C4-2B (cell line): ENCODE results near the gene TSSC4.

ENCODE experiments used
- H3K27ac ChIP-seq: fragments of 450-650 bp; 2 replicates; pipeline ENCODE4 v1.5.1; 2017
- ZFX ChIP-seq: fragments of 450-650 bp; IDR thresholded peaks from 2 replicates; pipeline ENCODE4 v1.6.1; 2017
- TF ChIP-seq, protein P1 (sequence below): fragments of 450-650 bp; conservative IDR thresholded peaks from 2 replicates; pipeline ENCODE4 v1.5.1; 2017; ENCODE audit warnings: mild to moderate bottlenecking

TSSC4 gene

GRCh38 chr11:2442589-2442988 is 42.0 kb downstream of the TSSC4 start:
- no peak for TF ChIP-seq ZFX
- TF ChIP-seq, protein P1, sequence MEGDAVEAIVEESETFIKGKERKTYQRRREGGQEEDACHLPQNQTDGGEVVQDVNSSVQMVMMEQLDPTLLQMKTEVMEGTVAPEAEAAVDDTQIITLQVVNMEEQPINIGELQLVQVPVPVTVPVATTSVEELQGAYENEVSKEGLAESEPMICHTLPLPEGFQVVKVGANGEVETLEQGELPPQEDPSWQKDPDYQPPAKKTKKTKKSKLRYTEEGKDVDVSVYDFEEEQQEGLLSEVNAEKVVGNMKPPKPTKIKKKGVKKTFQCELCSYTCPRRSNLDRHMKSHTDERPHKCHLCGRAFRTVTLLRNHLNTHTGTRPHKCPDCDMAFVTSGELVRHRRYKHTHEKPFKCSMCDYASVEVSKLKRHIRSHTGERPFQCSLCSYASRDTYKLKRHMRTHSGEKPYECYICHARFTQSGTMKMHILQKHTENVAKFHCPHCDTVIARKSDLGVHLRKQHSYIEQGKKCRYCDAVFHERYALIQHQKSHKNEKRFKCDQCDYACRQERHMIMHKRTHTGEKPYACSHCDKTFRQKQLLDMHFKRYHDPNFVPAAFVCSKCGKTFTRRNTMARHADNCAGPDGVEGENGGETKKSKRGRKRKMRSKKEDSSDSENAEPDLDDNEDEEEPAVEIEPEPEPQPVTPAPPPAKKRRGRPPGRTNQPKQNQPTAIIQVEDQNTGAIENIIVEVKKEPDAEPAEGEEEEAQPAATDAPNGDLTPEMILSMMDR, result no peak
- no peak overlapping the region for H3K27ac ChIP-seq

GRCh38 chr11:2443406-2443805 is 42.9 kb downstream of the TSSC4 start:
- H3K27ac ChIP-seq, result no peak overlapping the region
- TF ChIP-seq, protein P1, result no peak
- TF ChIP-seq ZFX, result no peak

- H3K27ac ChIP-seq, result peak within 1 kb of the TSS; percentile 42
- TF ChIP-seq, protein P1, result no peak
- no peak for TF ChIP-seq ZFX
Observed at GRCh38 chr11:2443881-2444820, 43.6 kb downstream of the TSSC4 start, which contains the start of gene TRPM5. Gene TRPM5, minus strand, starts transcription at chr11:2444514. Its CDS starts 21,478 bp downstream, at chr11:2423036.

DNA sequence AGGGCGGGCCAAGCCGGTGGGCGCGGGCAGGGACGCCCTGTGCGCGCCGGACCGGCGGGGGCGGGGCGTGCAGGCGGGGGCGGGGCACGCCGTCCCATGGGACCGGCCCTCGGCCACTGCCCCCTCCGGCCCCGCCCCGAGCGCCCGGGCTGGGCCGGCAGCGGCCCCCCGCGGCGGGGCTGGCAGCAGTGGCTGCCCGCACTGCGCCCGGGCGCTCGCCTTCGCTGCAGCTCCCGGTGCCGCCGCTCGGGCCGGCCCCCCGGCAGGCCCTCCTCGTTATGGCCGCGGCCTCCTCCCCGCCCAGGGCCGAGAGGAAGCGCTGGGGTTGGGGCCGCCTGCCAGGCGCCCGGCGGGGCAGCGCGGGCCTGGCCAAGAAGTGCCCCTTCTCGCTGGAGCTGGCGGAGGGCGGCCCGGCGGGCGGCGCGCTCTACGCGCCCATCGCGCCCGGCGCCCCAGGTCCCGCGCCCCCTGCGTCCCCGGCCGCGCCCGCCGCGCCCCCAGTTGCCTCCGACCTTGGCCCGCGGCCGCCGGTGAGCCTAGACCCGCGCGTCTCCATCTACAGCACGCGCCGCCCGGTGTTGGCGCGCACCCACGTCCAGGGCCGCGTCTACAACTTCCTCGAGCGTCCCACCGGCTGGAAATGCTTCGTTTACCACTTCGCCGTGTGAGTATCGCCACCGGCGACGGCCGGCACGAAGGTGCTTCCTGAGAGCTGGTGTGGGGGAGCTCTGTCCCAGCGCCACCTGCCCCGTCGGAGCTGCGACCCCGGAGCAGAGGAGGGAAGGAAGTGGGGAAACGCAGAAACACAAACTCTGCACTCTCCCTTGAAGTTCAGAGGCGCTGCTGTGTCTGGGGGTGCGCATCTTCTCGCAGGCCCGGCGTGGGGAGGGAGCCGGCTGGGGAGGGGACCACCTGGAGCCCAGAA is 44.5 kb downstream of the TSSC4 start, which contains the start of gene KCNQ1:
KCNQ1 (plus strand) TSS at position 188 of the 925 bp plus-strand sequence; CDS start at position 279, 91 bp downstream.
- TF ChIP-seq, protein P1, result no peak
- peak; percentile 52; the same call in 1 of the 2 replicates for TF ChIP-seq ZFX
- peak within 1 kb of the TSS; percentile 42 for H3K27ac ChIP-seq

DNA sequence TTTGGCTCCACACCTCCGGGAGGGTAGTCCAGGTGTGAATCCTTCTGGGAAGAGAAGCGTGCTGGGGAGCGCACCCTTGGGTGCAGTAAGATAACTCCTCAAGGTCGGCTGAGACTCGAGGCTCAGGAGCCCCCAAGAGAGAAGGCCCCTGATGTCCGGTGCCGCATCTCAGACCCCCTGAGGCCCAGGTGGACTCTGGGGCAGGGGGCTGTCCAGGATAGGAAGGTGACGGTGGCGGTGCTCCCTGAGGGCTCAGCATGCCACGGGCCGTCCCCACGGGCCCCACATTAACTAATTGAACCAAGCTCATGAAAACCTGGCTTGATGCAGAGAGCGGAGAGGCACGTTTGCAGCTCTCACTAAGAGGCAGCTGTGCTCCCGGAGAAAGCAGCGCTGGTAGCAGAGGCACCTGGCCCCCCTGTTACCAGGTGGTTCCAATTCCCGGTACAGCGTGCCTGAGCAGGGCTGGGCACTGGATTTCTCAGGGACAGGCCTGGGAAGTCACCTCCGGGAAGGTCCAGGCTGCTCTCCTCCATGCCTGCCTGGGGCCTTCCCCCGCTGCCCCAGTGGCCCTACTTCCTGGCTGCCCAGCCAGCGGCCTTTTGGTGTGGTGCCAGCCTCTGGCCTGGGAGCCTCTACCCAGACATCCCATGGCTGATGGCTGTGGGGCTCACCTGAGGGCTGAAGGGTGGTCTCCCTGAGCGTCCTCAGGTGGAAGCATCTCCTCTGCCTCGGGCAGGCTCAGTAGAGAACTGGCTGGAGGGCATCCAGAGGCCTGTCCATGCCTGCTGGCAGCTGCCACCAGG is 45.4 kb downstream of the TSSC4 start:
- no peak for TF ChIP-seq ZFX
- TF ChIP-seq, protein P1, result no peak
- peak overlapping the region; percentile 42 for H3K27ac ChIP-seq

DNA sequence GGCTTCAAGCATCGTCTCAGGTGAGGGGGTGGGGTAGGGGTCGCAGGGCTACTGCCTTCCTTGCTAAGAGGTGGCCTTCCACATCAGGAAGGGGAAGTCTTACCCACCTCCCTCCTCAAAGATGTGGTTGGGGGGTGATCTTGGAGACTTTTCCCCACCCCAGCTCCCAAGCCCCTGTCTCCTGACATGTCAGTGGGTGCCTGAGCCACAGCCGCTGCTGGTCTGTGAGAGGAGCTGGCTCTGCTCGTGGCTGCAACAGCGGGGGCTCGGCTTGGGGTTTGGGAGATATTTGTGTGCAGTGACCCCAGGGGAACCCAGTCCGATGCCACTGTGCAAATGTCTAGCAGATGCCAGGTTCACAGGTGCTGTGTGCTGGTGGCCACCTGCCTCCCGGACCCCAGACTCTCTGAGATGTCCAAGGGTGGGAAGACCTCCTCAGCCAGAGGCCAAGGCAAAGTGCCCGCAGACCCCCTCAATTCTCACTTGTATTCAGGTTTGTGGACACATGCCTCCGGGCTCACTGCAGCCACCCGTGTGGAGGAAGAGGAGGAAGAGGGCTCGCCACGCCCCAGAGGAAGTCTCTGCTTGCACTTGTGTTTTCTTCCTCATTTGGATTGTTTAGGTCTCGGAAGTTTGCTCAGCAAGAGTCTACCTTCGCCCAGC is 46.2 kb downstream of the TSSC4 start:
- H3K27ac ChIP-seq, result no peak overlapping the region
- TF ChIP-seq, protein P1, result no peak
